ENCODE measurements around the gene YWHAE.

YWHAE gene

DNA sequence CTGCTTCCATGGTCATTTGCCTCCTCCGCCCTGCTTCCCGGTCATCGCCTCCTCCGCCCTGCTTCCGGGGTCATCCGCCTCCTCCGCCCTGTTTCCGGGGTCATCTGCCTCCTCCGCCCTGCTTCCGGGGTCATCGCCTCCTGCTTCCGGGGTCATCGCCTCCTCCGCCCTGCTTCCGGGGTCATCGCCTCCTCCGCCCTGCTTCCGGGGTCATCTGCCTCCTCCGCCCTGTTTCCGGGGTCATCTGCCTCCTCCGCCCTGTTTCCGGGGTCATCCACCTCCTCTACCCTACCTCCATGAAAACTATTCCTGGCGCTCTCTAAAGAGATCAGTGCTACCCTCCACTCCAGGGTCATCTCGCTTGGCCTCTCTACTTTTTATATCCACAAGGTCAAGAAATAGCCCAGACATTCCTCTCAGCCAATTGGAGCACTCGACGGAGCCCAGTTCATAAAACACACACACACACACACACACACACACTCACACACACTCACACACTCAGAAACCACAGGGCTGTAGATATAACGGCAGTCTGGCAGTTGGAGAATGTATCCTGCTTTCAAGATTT lies 75.7 kb downstream of the YWHAE start:
- Histone ChIP-seq H3K18ac (ENCODE audit: low read length) (no peak overlapping the region), H3K4me1 (ENCODE audit: control insufficient read depth in 2 of 2, insufficient read depth in 1 of 2, low read depth in 1 of 2, low read length in 2 of 2) (peaks cover 0 to 2% of the 10 kb centered on the region in 2 donors), H2AFZ (ENCODE audit: low read length) (no peak overlapping the region), H3K4ac (ENCODE audit: low read length) (no peak overlapping the region), H3K4me2 (ENCODE audit: insufficient read depth, low read length, poor library complexity, severe bottlenecking) (no peak overlapping the region), H3K4me3 (ENCODE audit: low read length in 2 of 2) (no peak overlapping the region), H3K9ac (ENCODE audit: low read depth, low read length, poor library complexity) (no peak overlapping the region), H3K79me1 (ENCODE audit: low read depth, low read length) (no peaks in the 10 kb centered on the region), H2AK5ac (ENCODE audit: low read depth, low read length) (no peak overlapping the region), H2BK120ac (ENCODE audit: low read depth, low read length) (no peak overlapping the region), H2BK5ac (ENCODE audit: low read length) (no peak overlapping the region), H3K36me3 (replicated peaks in 1 of 2; ENCODE audit: control insufficient read depth in 2 of 2, insufficient read depth in 2 of 2, low read length in 2 of 2) (no peaks in the 10 kb centered on the region), H4K91ac (ENCODE audit: low read depth, low read length, poor library complexity) (no peak overlapping the region), H3K9me3 (replicated peaks in 1 of 2; ENCODE audit: control insufficient read depth in 2 of 2, insufficient read depth in 1 of 2, low read depth in 1 of 2, low read length in 2 of 2) (no peaks in the 10 kb centered on the region), H3K27me3 (ENCODE audit: control insufficient read depth in 3 of 3, insufficient read depth in 3 of 3, low read depth in 1 of 3, low read length in 3 of 3) (no peaks in the 10 kb centered on the region), H3K27ac (replicated peaks; ENCODE audit: low read length) (no peak overlapping the region), H4K8ac (ENCODE audit: low read depth, low read length) (no peak overlapping the region), H2BK15ac (ENCODE audit: low read length) (no peak overlapping the region), H3K23ac (ENCODE audit: low read depth, low read length, poor library complexity) (no peak overlapping the region), H3K14ac (ENCODE audit: low read length) (no peak overlapping the region), H2BK12ac (ENCODE audit: low read length) (no peak overlapping the region)
- no CpG with 5 or more reads among the region's 27 CpGs for WGBS, 2 donors (ENCODE audit: extremely low coverage in 2 of 2, insufficient read length in 2 of 2, insufficient replicate concordance in 1 of 2)
- no peak for DNase-seq (ENCODE audit: low spot score)

GRCh38 chr17:1323336-1323735 lies 76.7 kb downstream of the YWHAE start:
- no peak overlapping the region for H2BK12ac ChIP-seq (ENCODE audit: low read length)
- H3K36me3 ChIP-seq (replicated peaks in 1 of 2; ENCODE audit: control insufficient read depth in 2 of 2, insufficient read depth in 2 of 2, low read length in 2 of 2), result no peaks in the 10 kb centered on the region
- H3K9ac ChIP-seq (ENCODE audit: low read depth, low read length, poor library complexity), result no peak overlapping the region
- no peaks in the 10 kb centered on the region for H3K9me3 ChIP-seq (replicated peaks in 1 of 2; ENCODE audit: control insufficient read depth in 2 of 2, insufficient read depth in 1 of 2, low read depth in 1 of 2, low read length in 2 of 2)
- WGBS, 2 donors (ENCODE audit: extremely low coverage in 2 of 2, insufficient read length in 2 of 2, insufficient replicate concordance in 1 of 2), result no CpG with 5 or more reads among the region's 19 CpGs
- no peak overlapping the region for H3K4ac ChIP-seq (ENCODE audit: low read length)
- no peak overlapping the region for H2BK15ac ChIP-seq (ENCODE audit: low read length)
- no peak overlapping the region for H3K18ac ChIP-seq (ENCODE audit: low read length)
- no peak for DNase-seq (ENCODE audit: low spot score)
- no peak overlapping the region for H3K23ac ChIP-seq (ENCODE audit: low read depth, low read length, poor library complexity)
- no peak overlapping the region for H2BK5ac ChIP-seq (ENCODE audit: low read length)
- no peak overlapping the region for H2BK120ac ChIP-seq (ENCODE audit: low read depth, low read length)
- H3K14ac ChIP-seq (ENCODE audit: low read length), result no peak overlapping the region
- H3K4me2 ChIP-seq (ENCODE audit: insufficient read depth, low read length, poor library complexity, severe bottlenecking), result no peak overlapping the region
- no peak overlapping the region for H3K4me3 ChIP-seq (ENCODE audit: low read length in 2 of 2)
- no peak overlapping the region for H4K8ac ChIP-seq (ENCODE audit: low read depth, low read length)
- H3K27ac ChIP-seq (replicated peaks; ENCODE audit: low read length), result no peak overlapping the region
- H4K91ac ChIP-seq (ENCODE audit: low read depth, low read length, poor library complexity), result no peak overlapping the region
- H3K27me3 ChIP-seq (ENCODE audit: control insufficient read depth in 3 of 3, insufficient read depth in 3 of 3, low read depth in 1 of 3, low read length in 3 of 3), result no peaks in the 10 kb centered on the region
- no peak overlapping the region for H2AK5ac ChIP-seq (ENCODE audit: low read depth, low read length)
- H2AFZ ChIP-seq (ENCODE audit: low read length), result no peak overlapping the region
- H3K4me1 ChIP-seq (ENCODE audit: control insufficient read depth in 2 of 2, insufficient read depth in 1 of 2, low read depth in 1 of 2, low read length in 2 of 2), result peaks cover 0 to 2% of the 10 kb centered on the region in 2 donors
- H3K79me1 ChIP-seq (ENCODE audit: low read depth, low read length), result no peaks in the 10 kb centered on the region

DNA sequence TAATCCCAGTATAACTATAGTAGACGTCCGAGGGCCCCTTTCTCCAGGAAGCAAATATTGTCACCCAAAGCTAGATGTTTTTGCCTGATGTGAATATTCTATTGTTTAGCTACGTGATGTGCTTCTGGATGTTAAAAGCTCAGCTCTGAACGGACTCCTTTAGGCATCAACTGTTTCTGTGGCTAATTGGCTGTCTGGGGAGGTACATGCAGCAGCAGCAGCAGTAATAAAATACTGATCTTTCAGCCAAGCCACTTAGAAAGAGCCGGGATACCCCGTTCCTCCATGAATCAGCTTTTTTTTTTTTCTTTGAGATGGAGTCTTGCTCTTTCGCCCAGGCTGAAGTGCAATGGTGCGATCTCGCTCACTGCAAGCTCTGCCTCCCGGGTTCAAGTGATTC lies 77.5 kb downstream of the YWHAE start:
- Histone ChIP-seq H2AK5ac (ENCODE audit: low read depth, low read length) (no peak overlapping the region), H2BK5ac (ENCODE audit: low read length) (no peak overlapping the region), H3K27me3 (ENCODE audit: control insufficient read depth in 3 of 3, insufficient read depth in 3 of 3, low read depth in 1 of 3, low read length in 3 of 3) (no peaks in the 10 kb centered on the region), H2BK15ac (ENCODE audit: low read length) (no peak overlapping the region), H3K79me1 (ENCODE audit: low read depth, low read length) (no peaks in the 10 kb centered on the region), H3K4ac (ENCODE audit: low read length) (no peak overlapping the region), H2AFZ (ENCODE audit: low read length) (no peak overlapping the region), H4K91ac (ENCODE audit: low read depth, low read length, poor library complexity) (no peak overlapping the region), H3K9ac (ENCODE audit: low read depth, low read length, poor library complexity) (no peak overlapping the region), H4K8ac (ENCODE audit: low read depth, low read length) (no peak overlapping the region), H3K4me2 (ENCODE audit: insufficient read depth, low read length, poor library complexity, severe bottlenecking) (no peak overlapping the region), H2BK120ac (ENCODE audit: low read depth, low read length) (no peak overlapping the region), H3K9me3 (replicated peaks in 1 of 2; ENCODE audit: control insufficient read depth in 2 of 2, insufficient read depth in 1 of 2, low read depth in 1 of 2, low read length in 2 of 2) (no peaks in the 10 kb centered on the region), H3K27ac (replicated peaks; ENCODE audit: low read length) (no peak overlapping the region), H3K36me3 (replicated peaks in 1 of 2; ENCODE audit: control insufficient read depth in 2 of 2, insufficient read depth in 2 of 2, low read length in 2 of 2) (no peaks in the 10 kb centered on the region), H2BK12ac (ENCODE audit: low read length) (no peak overlapping the region), H3K4me3 (ENCODE audit: low read length in 2 of 2) (no peak overlapping the region), H3K23ac (ENCODE audit: low read depth, low read length, poor library complexity) (no peak overlapping the region), H3K4me1 (ENCODE audit: control insufficient read depth in 2 of 2, insufficient read depth in 1 of 2, low read depth in 1 of 2, low read length in 2 of 2) (peaks cover 0 to 2% of the 10 kb centered on the region in 2 donors), H3K14ac (ENCODE audit: low read length) (no peak overlapping the region), H3K18ac (ENCODE audit: low read length) (no peak overlapping the region)
- DNase-seq (ENCODE audit: low spot score), result no peak
- no CpG with 5 or more reads among the region's 10 CpGs for WGBS, 2 donors (ENCODE audit: extremely low coverage in 2 of 2, insufficient read length in 2 of 2, insufficient replicate concordance in 1 of 2)

DNA sequence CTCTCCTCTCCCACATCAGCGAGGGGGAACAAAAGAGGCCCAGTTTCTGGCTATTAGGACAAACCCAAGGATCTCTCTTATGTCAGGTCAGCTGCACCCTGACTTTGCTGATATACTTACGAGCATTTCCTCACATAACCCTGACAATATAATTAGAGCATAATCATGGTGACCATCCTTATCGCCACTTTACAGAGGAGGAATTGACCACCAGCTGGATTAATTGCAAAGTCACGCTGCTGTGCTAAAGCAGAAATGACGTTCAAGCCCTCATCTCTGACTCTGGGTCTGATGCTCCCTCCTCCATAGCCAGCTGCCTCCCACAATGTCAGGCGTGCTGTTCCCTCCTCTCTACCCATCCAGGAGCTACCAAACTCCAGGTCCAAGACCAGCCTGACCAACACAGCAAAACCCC lies 78.0 kb downstream of the YWHAE start:
- no peak overlapping the region for H3K27ac ChIP-seq (replicated peaks; ENCODE audit: low read length)
- WGBS, 2 donors (ENCODE audit: extremely low coverage in 2 of 2, insufficient read length in 2 of 2, insufficient replicate concordance in 1 of 2), result no CpG with 5 or more reads among the region's 6 CpGs
- H2AK5ac ChIP-seq (ENCODE audit: low read depth, low read length), result no peak overlapping the region
- H3K14ac ChIP-seq (ENCODE audit: low read length), result no peak overlapping the region
- no peak overlapping the region for H2BK15ac ChIP-seq (ENCODE audit: low read length)
- no peaks in the 10 kb centered on the region for H3K27me3 ChIP-seq (ENCODE audit: control insufficient read depth in 3 of 3, insufficient read depth in 3 of 3, low read depth in 1 of 3, low read length in 3 of 3)
- no peak overlapping the region for H2AFZ ChIP-seq (ENCODE audit: low read length)
- no peak overlapping the region for H3K23ac ChIP-seq (ENCODE audit: low read depth, low read length, poor library complexity)
- H2BK5ac ChIP-seq (ENCODE audit: low read length), result no peak overlapping the region
- H4K8ac ChIP-seq (ENCODE audit: low read depth, low read length), result no peak overlapping the region
- no peaks in the 10 kb centered on the region for H3K9me3 ChIP-seq (replicated peaks in 1 of 2; ENCODE audit: control insufficient read depth in 2 of 2, insufficient read depth in 1 of 2, low read depth in 1 of 2, low read length in 2 of 2)
- H3K4me3 ChIP-seq (ENCODE audit: low read length in 2 of 2), result no peak overlapping the region
- H2BK120ac ChIP-seq (ENCODE audit: low read depth, low read length), result no peak overlapping the region
- no peak overlapping the region for H2BK12ac ChIP-seq (ENCODE audit: low read length)
- H3K36me3 ChIP-seq (replicated peaks in 1 of 2; ENCODE audit: control insufficient read depth in 2 of 2, insufficient read depth in 2 of 2, low read length in 2 of 2), result no peaks in the 10 kb centered on the region
- H3K18ac ChIP-seq (ENCODE audit: low read length), result no peak overlapping the region
- no peak overlapping the region for H3K4ac ChIP-seq (ENCODE audit: low read length)
- no peaks in the 10 kb centered on the region for H3K79me1 ChIP-seq (ENCODE audit: low read depth, low read length)
- H3K4me2 ChIP-seq (ENCODE audit: insufficient read depth, low read length, poor library complexity, severe bottlenecking), result no peak overlapping the region
- peak overlapping the region; percentile 38 for H3K9ac ChIP-seq (ENCODE audit: low read depth, low read length, poor library complexity)
- no peak overlapping the region for H4K91ac ChIP-seq (ENCODE audit: low read depth, low read length, poor library complexity)
- DNase-seq (ENCODE audit: low spot score), result no peak
- peaks cover 0 to 2% of the 10 kb centered on the region in 2 donors for H3K4me1 ChIP-seq (ENCODE audit: control insufficient read depth in 2 of 2, insufficient read depth in 1 of 2, low read depth in 1 of 2, low read length in 2 of 2)

Measured in neuronal stem cell (in vitro differentiated cells).